Osteoblast (primary cell): ENCODE measurements around the gene PPME1. TPM values are rescaled to one million over a fixed set of nuclear protein-coding genes. Genes with fewer than 3 reads are reported as not detected.

Source experiments
- DNase-seq: peaks from one replicate; pipeline ENCODE4 v3.0.0; 2011; ENCODE audit warnings: low spot score, mixed read lengths; ENCODE audit not compliant: insufficient read length; ENCODE audit errors: missing footprints
- H2AFZ ChIP-seq: 2 replicates; pipeline ENCODE4 v1.6.0; 2011; ENCODE audit warnings: mild to moderate bottlenecking, low read length
- H3K27ac ChIP-seq: 2 replicates; pipeline ENCODE4 v1.5.1; 2011; ENCODE audit warnings: mild to moderate bottlenecking, low read depth, low read length, moderate library complexity
- H3K27me3 ChIP-seq: 2 replicates; pipeline ENCODE4 v1.6.0; 2012; ENCODE audit warnings: mild to moderate bottlenecking, control low read depth, inconsistent platforms, low read length, moderate library complexity; ENCODE audit not compliant: insufficient read depth
- H3K36me3 ChIP-seq: 2 replicates; pipeline ENCODE4 v1.5.1; 2011; ENCODE audit warnings: mild to moderate bottlenecking, low read length, control low read depth, moderate library complexity; ENCODE audit not compliant: insufficient read depth
- H3K4me1 ChIP-seq: 2 replicates; pipeline ENCODE4 v1.5.1; 2011; ENCODE audit warnings: mild to moderate bottlenecking, low read length, control low read depth, moderate library complexity; ENCODE audit not compliant: insufficient read depth
- H3K4me2 ChIP-seq: 2 replicates; pipeline ENCODE4 v1.6.0; 2011; ENCODE audit warnings: mild to moderate bottlenecking, low read length; ENCODE audit not compliant: insufficient read depth
- H3K4me3 ChIP-seq: fragments of 200-600 bp; sonication (generic); 3 replicates; pipeline ENCODE4 v1.5.1; 2012; ENCODE audit warnings: mild to moderate bottlenecking, low read length, inconsistent platforms; ENCODE audit not compliant: insufficient read depth
- H3K79me2 ChIP-seq: 2 replicates; pipeline ENCODE4 v1.6.0; 2012; ENCODE audit warnings: mild to moderate bottlenecking, low read length, control low read depth, inconsistent platforms; ENCODE audit not compliant: insufficient read depth
- H3K9me3 ChIP-seq: 2 replicates; pipeline ENCODE4 v1.5.1; 2011; ENCODE audit warnings: low read depth, low read length, control low read depth
- H4K20me1 ChIP-seq: 2 replicates; pipeline ENCODE4 v1.6.0; 2012; ENCODE audit warnings: mild to moderate bottlenecking, low read length, control low read depth; ENCODE audit not compliant: insufficient read depth
- small RNA-seq: library from RNA; depleted of rRNA; stranded (forward); fragments of <200 nt; gene quantifications from one replicate; pipeline ENCODE3, GENCODE V24; 2012
- total RNA-seq: library from RNA; depleted of rRNA; stranded (reverse); fragments of >200 nt; gene quantifications from 2 replicates; pipeline ENCODE4 v1.2.3, GENCODE V29; 2012
- TF ChIP-seq, protein P1 (sequence below): IDR thresholded peaks from 2 replicates; pipeline ENCODE4 v1.5.1; 2011; ENCODE audit warnings: mild to moderate bottlenecking, low read depth, low read length, moderate library complexity; ENCODE audit errors: extremely low read depth

PPME1 gene
- total RNA-seq, 1 donor, result 18.5 TPM

DNA sequence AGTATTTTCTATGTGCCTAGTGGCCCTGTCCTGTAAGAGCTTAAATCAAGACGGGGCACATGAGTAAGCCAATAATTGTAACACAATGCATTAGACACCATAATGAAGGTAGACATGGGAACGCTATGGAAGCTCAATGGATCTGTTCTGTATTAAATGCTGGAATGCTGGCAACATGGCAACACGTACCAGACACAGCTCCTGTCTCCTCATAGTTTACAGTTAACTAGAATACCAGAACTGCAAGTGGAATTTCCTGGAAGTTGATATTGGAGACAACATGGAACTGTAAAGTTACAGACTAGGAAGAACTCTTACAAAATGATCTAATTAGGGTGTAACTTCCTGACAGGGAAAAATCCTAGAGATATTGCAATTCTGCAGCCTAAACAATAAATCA lies 127.9 kb downstream of the PPME1 start:
- Histone ChIP-seq H4K20me1 (no peaks in the 10 kb centered on the region), H2AFZ (no peak overlapping the region), H3K9me3 (no peaks in the 10 kb centered on the region), H3K36me3 (no peaks in the 10 kb centered on the region), H3K79me2 (no peaks in the 10 kb centered on the region), H3K27ac (no peak overlapping the region), H3K27me3 (no peaks in the 10 kb centered on the region), H3K4me3 (no peak overlapping the region), H3K4me2 (no peak overlapping the region), H3K4me1 (no peaks in the 10 kb centered on the region)
- no peak for DNase-seq
- TF ChIP-seq, protein P1, sequence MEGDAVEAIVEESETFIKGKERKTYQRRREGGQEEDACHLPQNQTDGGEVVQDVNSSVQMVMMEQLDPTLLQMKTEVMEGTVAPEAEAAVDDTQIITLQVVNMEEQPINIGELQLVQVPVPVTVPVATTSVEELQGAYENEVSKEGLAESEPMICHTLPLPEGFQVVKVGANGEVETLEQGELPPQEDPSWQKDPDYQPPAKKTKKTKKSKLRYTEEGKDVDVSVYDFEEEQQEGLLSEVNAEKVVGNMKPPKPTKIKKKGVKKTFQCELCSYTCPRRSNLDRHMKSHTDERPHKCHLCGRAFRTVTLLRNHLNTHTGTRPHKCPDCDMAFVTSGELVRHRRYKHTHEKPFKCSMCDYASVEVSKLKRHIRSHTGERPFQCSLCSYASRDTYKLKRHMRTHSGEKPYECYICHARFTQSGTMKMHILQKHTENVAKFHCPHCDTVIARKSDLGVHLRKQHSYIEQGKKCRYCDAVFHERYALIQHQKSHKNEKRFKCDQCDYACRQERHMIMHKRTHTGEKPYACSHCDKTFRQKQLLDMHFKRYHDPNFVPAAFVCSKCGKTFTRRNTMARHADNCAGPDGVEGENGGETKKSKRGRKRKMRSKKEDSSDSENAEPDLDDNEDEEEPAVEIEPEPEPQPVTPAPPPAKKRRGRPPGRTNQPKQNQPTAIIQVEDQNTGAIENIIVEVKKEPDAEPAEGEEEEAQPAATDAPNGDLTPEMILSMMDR, result no peak

Small RNA genes lying within 50 kb of the gene (small RNA-seq; reads per million reads assigned to genes)
- gene AP002392.1, result not detected
- gene RF00409, result not detected

Other genes starting within 250 kb of the PPME1 start
- gene DNAJB13, start 220.3 kb upstream of the PPME1 start, total RNA-seq, result not detected in 2 replicates
- under 0.01 and 0.59 TPM in 2 replicates for gene UCP2, start 188.4 kb upstream of the PPME1 start, total RNA-seq
- under 0.01 and 0.59 TPM in 2 replicates for gene UCP3, start 162.2 kb upstream of the PPME1 start, total RNA-seq
- 12.4 and 14.1 TPM in 2 replicates for gene C2CD3, start 287 bp upstream of the PPME1 start, total RNA-seq
- gene P4HA3, start 140.4 kb downstream of the PPME1 start, total RNA-seq, result 8.7 and 19.2 TPM in 2 replicates
- gene PGM2L1, start 227.1 kb downstream of the PPME1 start, total RNA-seq, result 6.5 and 7.2 TPM in 2 replicates